Effector memory CD4-positive, alpha-beta T cell (primary cell): ENCODE data around the gene STAMBP.
"Not testable (repeated sequence)": the region's sequence is repeated elsewhere in the genome, so short reads cannot be mapped to it uniquely, and the experiment has no call there.

Source experiments
- DNase-seq, 3 donors: peaks; one replicate each; pipeline ENCODE4 v3.0.0-alpha.2; 2020
- H3K27ac ChIP-seq: 2 replicates; pipeline ENCODE4 v1.7.0; 2013; ENCODE audit warnings: mild to moderate bottlenecking, low read length, moderate library complexity; ENCODE audit not compliant: insufficient read depth, poor library complexity, severe bottlenecking
- H3K27me3 ChIP-seq: replicated peaks from 2 replicates; pipeline ENCODE4 v1.7.0; 2013; ENCODE audit warnings: mild to moderate bottlenecking, low read length; ENCODE audit not compliant: insufficient read depth, control insufficient read depth, poor library complexity, severe bottlenecking
- H3K36me3 ChIP-seq: 2 replicates; pipeline ENCODE4 v1.7.0; 2013; ENCODE audit warnings: mild to moderate bottlenecking, low read length, moderate library complexity; ENCODE audit not compliant: control insufficient read depth, insufficient read depth
- H3K4me1 ChIP-seq: 2 replicates; pipeline ENCODE4 v1.7.0; 2013; ENCODE audit warnings: low read length, mild to moderate bottlenecking; ENCODE audit not compliant: control insufficient read depth, insufficient read depth, poor library complexity, severe bottlenecking
- H3K4me3 ChIP-seq: 2 replicates; pipeline ENCODE4 v1.7.0; 2013; ENCODE audit warnings: low read length, low read depth, mild to moderate bottlenecking; ENCODE audit not compliant: insufficient read depth, poor library complexity, severe bottlenecking
- H3K9me3 ChIP-seq: 2 replicates; pipeline ENCODE4 v1.7.0; 2013; ENCODE audit warnings: mild to moderate bottlenecking, low read length, moderate library complexity; ENCODE audit not compliant: control insufficient read depth
- total RNA-seq, 3 donors: gene quantifications; one replicate each; lab custom pipeline; 2026; lab: John Stamatoyannopoulos, UW

Gene STAMBP
- 32.7 to 47.4 (median 38.2) reads per million in 3 donors for total RNA-seq

DNA sequence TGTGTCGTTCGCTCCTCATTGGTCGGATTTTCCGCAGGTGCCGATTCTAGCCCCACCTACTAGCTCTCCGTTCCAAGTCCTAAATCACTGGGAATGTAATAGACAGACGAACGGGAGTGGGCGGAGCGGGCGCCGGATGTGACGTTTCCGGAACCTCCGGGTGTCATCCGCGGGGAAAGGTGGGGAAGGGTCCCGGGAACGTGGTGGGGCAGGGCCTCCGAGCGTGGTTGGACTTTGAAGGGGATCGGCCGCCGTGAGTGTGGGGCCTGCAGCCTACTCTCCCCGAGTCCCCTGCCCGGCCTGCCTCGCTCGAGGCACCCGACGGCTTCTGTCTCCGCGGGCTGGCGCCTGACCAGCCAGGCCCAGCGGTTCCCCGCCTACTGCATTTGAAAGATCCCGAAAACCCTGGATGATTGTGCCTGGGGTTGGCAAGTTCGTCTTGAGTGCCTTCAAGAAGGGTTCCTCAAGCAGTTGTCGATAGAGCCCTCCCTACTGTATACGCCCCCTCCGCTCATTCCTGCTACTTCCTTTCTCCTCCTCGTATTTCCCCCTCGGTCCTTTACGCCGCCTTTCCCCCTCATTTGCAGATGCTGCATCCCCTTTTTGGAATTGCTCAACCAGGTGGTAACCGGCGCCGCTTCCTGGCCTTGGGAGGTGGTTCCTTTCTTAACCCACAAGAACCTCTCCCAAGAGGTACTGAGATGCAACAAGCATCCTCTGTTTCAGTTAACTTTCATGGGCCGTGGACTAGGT, at the start of gene STAMBP:
STAMBP (plus strand) TSS at position 144 of the 753 bp plus-strand sequence. CDS start 1,896 bp downstream, outside the sequence.
- Histone ChIP-seq H3K9me3 (no peaks in the 10 kb centered on the region), H3K27ac (peak within 1 kb of the TSS; percentile 89), H3K36me3 (no peaks in the 10 kb centered on the region), H3K4me3 (peak within 1 kb of the TSS; percentile 70), H3K27me3 (no peaks in the 10 kb centered on the region), H3K4me1 (peaks cover 15% of the 10 kb centered on the region)
- DNase-seq: peak; percentile 88 to 90 (median 88)

DNA sequence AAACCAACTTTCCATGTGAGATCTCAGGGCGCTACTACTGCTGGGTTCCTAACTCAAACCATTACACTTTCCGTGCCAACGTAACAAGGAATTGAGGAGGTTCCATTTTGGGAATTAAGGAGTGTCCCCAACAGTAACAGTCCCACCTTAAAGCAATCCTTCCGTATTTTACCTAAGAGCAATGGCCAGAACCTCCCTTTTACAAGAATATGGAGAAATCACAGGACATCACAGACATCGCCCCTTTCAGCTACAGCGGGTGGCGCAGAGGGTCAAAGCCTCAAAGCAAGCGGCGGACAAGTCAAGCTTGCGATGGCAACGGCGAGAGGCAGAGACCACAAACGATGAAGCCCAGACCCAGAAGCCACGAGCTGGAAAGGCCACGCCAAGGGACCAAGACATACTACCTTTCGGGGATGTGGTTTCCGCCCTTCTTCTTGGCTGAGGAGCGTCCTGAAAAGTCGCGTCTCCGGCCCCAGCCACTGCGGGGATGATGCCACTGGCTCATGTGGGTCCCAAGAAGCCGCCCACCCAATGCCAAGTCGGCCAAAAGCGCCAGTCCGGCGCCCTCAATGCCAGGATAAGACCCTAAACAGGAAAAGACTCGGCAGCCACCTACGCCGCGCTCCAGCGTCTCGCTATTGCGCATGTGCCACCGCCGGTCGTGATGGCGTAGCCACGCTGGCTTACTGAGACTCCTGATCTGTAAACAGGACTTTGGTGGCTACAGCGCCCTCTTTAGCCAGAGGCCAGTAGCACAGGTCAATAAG, 49.1 kb upstream of the STAMBP start, which contains the start of gene DUSP11:
DUSP11 (minus strand) TSS at position 637 of the 770 bp plus-strand sequence; CDS start at position 508, 129 bp downstream.
- Histone ChIP-seq H3K4me3 (peak within 1 kb of the TSS; percentile 84), H3K9me3 (no peaks in the 10 kb centered on the region)
- peak; percentile 89 to 94 (median 94) for DNase-seq

DNA sequence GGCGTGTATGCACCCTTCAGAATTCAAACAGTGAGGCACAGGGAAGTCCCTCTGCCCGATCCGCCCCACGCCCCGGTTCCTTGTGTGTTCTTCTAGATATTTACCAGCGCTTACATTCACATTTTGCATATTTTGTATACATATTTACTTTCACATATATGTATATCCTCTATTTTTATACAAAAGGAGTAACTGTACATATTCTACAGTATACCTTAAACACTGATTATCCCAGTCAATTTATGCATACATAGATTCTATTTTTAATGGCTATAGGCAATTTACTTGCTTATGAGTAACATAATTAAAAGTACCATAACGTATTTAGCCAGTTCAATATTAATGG, 48.6 kb upstream of the STAMBP start:
- Histone ChIP-seq H3K27ac (peak overlapping the region; percentile 95), H3K4me1 (peaks cover 13% of the 10 kb centered on the region), H3K4me3 (no peak overlapping the region), H3K36me3 (peaks cover 9% of the 10 kb centered on the region), H3K9me3 (no peaks in the 10 kb centered on the region), H3K27me3 (no peaks in the 10 kb centered on the region)
- no peak for DNase-seq

More for the DNA sequence above, 49.1 kb upstream of the STAMBP start, which contains the start of gene DUSP11:
- peaks cover 13% of the 10 kb centered on the region for H3K4me1 ChIP-seq
- peak within 1 kb of the TSS; percentile 95 for H3K27ac ChIP-seq
- no peaks in the 10 kb centered on the region for H3K27me3 ChIP-seq
- H3K36me3 ChIP-seq: peaks cover 12% of the 10 kb centered on the region

DNA sequence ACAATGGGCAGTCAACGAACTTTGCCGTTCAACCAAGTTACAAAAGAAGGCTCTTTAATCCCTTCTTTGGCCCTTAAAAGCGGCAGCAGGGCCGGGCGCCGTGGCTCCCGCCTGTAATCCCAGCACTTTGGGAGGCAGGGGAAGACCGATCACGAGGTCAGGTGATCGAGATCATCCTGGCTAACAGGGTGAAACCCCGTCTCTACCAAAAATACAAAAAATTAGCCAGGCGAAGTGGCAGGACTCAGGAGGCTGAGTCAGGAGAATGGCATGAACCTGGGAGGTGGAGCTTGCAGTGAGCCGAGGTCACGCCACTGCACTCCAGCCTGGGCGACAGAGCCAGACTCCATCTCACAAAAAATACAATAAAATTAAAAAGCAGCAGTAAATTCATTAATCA, 45.4 kb upstream of the STAMBP start:
- H3K4me3 ChIP-seq, DNase-seq, H3K36me3 ChIP-seq, H3K27me3 ChIP-seq, H3K27ac ChIP-seq, H3K4me1 ChIP-seq, H3K9me3 ChIP-seq: not testable (repeated sequence)

DNA sequence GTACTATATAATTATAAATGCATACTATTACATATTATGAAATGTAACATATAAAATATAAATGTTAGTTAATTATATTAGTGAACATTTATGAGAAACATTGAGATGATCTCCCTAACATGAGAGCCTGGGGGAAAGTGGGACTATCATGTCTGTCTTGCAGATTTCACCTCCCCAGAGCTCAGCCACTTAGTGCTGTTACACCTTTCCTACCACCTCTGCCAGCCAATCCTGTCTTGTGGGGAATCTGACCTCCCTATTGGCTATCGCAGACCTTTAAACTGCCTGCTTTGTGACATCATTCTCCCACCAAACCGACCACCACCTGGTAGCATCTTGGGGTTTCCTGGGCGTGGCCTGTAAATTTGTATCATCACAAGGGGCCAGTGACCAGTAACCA, 44.9 kb upstream of the STAMBP start, which contains the start of gene C2orf78:
C2orf78 (plus strand) TSS at position 301 of the 400 bp plus-strand sequence. CDS start 127 bp downstream, outside the sequence.
- H3K36me3 ChIP-seq, H3K27ac ChIP-seq, H3K9me3 ChIP-seq, H3K4me3 ChIP-seq, DNase-seq, H3K4me1 ChIP-seq, H3K27me3 ChIP-seq: not testable (repeated sequence)

DNA sequence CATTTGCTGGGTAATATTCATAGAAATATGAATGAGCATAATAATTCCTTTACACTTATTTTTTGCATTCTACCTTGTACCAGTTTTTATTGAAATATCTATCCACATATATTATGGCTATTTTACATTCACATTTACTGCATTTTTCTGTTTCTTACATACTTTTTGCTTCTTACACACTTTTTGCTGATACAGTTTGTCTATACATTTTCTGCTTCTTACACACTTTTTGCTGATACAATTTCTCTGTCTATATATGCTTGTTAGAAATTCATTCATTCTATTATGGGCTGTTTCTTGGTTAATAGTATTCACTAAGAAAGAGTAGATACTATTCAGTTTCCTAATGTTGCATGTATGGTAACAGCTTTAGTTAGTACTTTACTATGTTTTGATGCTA, 16.9 kb upstream of the STAMBP start:
- no peaks in the 10 kb centered on the region for H3K36me3 ChIP-seq
- DNase-seq: no peak
- H3K9me3 ChIP-seq: no peaks in the 10 kb centered on the region
- no peak overlapping the region for H3K27ac ChIP-seq
- no peak overlapping the region for H3K4me3 ChIP-seq
- H3K27me3 ChIP-seq: no peaks in the 10 kb centered on the region
- H3K4me1 ChIP-seq: no peaks in the 10 kb centered on the region

DNA sequence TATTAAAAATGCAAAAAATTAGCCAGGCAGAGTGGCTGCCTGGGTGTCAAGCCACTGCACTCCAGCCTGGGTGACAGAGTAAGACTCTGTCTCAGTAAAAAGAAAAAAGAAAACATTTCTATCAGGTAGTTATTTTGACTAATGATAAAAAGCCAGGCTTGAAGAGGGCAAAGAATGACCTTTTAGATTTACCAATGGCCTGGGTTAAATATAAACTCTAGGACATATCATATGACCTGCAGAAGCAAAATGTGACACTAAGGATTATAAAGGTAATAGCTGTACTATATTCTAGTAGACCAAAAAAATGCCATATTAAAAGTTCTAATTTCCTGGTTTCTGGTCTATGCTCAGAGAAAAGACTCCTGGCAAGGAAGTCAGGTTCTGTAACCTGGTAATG, 16.1 kb upstream of the STAMBP start:
- H3K9me3 ChIP-seq: no peaks in the 10 kb centered on the region
- no peak overlapping the region for H3K27ac ChIP-seq
- no peaks in the 10 kb centered on the region for H3K4me1 ChIP-seq
- no peak for DNase-seq
- H3K4me3 ChIP-seq: no peak overlapping the region
- no peaks in the 10 kb centered on the region for H3K27me3 ChIP-seq
- H3K36me3 ChIP-seq: no peaks in the 10 kb centered on the region

DNA sequence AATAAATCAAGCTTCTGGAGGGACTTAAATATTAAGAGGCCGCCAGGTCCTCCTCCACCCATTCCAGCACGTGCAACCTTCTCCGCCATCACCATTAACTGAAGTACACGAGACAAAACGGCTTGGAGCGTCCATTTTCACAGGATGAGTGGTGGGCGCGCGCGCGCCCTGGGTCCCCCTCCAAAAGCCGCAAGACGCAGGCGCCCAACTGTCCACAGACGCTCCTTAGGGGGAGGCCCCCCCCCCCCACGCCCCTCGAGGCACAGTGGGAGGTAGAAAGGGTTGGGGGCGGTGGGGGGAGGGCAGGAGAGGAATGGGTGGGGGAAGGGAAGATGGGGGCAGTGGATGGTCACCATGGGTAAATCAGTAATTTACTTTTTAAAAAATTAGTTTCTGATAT, 10.5 kb upstream of the STAMBP start:
- Histone ChIP-seq H3K27me3 (no peaks in the 10 kb centered on the region), H3K4me3 (no peak overlapping the region), H3K36me3 (no peaks in the 10 kb centered on the region), H3K4me1 (no peaks in the 10 kb centered on the region), H3K27ac (no peak overlapping the region), H3K9me3 (no peaks in the 10 kb centered on the region)
- DNase-seq: no peak

DNA sequence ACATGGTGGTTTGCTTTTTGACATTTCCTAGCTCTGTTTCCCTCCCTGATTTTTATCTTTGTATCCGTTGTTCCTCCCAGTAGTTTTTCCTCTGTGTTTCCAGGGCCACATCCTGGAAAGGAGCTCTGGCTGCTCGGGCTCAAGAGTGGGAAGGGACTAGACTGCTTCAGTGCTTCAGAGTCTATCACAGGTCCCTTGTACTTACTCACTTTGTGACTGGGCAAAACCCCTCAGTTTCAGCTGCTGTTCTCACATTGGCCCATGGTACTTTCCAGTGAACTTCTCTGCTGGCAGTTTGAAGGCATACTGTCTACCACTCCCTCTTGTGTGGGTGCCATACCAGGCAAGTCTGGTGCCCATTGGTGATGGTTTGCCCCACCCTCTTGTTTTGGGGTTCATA, 7.5 kb upstream of the STAMBP start:
- no peak overlapping the region for H3K27ac ChIP-seq
- no peak for DNase-seq
- H3K36me3 ChIP-seq: no peaks in the 10 kb centered on the region
- H3K4me3 ChIP-seq: no peak overlapping the region
- no peaks in the 10 kb centered on the region for H3K4me1 ChIP-seq
- H3K27me3 ChIP-seq: no peaks in the 10 kb centered on the region
- H3K9me3 ChIP-seq: no peaks in the 10 kb centered on the region

DNA sequence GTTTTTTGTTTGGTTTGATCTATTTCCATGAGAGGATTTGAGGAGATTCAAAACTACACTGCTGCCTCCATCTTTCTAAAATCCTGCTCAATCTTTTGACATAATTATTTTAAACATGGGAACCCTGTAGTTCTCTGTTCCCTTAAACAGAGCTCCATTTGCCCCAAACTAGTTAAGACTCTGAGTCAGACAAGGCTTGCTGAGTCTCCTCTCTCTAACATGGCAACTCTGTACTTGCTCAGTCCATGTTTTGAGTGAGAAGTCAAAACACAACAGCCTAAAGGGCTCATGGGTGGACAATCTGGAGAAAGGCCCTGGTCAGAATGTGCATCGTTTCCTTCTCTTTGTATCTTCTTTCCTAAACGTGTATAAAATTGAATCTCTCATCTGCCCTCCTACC, 7.1 kb upstream of the STAMBP start:
- Histone ChIP-seq H3K36me3 (no peaks in the 10 kb centered on the region), H3K27ac (no peak overlapping the region), H3K4me1 (no peaks in the 10 kb centered on the region), H3K9me3 (no peaks in the 10 kb centered on the region), H3K4me3 (no peak overlapping the region), H3K27me3 (no peaks in the 10 kb centered on the region)
- DNase-seq: no peak
